GM12872 (cell line): Measurements from ENCODE around the gene ANGPTL4.

Experiments used
- CTCF ChIP-seq: IDR thresholded peaks from 3 replicates; pipeline ENCODE4 v1.5.1; 2011; ENCODE audit warnings: low read depth, mild to moderate bottlenecking, low read length, moderate library complexity; ENCODE audit not compliant: insufficient read depth

The ANGPTL4 gene

DNA sequence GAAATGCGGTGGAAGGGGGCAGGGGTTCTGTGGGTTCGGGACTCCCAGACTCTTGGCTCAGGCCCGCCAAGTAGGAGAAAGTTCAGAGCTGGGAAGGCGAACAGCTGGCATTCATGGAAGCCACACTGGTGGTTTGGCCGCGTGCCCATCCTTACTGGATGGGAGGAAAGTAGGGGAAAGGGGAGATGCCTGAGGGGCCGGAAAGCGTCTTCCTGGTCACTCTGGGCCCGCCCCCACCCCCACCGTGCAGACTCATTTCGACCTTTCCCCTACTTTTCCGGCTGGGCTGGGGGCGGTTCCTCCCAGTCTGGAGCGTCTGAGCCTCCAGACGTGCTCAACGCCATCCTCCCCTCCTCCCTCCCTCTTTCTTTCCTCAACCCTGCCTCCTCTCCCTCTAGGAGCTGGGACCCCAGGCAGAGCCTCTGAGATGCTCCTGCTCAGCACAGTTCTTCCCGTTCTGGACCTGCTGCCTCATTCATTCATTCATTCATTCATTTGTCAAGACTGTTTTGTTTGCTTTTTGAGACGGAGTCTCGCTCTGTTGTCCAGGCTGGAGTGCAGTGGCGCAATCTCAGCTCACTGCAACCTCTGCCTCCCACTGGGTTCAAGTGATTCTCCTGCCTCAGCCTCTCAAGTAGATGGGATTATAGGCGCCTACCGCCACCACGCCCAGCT lies 3.5 kb downstream of the ANGPTL4 start:
- no peak for TF ChIP-seq CTCF

DNA sequence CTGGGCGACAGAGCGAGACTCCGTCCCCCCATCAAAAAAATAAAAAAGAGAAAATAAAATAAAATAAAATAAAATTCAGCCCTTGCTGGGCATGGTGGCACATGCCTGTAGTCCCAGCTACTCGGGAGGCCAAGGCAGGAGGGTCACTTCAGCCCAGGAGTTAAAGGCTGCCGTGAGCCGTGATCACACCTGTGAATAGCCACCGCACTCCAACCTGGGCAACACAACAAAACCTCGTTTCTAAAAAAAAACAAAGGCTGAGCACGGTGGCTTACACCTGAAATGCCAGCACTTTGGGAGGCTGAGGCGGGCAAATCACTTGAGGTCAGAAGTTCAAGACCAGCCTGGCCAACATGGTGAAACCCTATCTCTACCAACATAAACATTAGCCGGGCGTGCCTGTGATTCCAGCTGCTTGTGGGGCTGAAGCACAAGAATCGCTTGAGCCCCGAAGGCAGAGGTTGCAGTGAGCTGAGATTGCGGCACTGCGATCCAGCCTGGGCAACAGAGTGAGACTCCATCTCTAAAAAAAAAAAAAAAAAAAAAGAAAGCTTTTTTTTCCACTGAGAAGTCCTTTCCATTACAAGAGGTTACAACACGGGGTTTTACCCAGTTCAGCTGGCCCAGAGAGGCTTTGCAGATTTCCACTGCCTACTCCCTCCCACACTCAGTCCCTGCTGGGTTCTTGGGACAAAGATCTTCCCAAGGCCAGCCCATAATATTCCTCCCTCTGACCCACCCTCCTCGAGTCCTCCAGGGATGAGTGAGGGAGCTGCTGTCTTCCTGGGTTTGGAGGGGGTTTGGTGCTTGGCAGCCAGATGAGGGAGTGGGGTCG lies 6.4 kb downstream of the ANGPTL4 start:
- no peak for TF ChIP-seq CTCF

DNA sequence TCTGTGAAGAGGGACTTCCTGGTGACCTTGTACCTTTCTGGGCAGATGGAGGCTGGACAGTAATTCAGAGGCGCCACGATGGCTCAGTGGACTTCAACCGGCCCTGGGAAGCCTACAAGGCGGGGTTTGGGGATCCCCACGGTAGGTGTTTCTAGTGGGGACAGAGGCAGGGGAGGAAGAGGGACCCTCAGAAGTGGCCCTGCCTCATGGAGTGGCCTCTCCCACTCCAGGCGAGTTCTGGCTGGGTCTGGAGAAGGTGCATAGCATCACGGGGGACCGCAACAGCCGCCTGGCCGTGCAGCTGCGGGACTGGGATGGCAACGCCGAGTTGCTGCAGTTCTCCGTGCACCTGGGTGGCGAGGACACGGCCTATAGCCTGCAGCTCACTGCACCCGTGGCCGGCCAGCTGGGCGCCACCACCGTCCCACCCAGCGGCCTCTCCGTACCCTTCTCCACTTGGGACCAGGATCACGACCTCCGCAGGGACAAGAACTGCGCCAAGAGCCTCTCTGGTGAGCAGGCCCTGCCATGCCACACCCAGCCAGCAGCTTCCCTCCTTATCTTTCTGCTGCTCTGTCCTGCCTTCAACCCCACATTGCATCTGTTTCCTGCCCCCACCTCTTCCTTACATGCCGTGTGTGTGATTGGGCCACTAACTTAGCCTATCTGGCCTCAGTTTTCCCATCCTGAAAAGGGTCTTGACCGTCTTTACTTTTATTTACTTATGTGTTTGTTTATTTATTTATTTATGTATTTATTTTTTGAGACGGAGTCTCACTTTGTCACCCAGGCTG lies 7.3 kb downstream of the ANGPTL4 start:
- TF ChIP-seq CTCF = no peak

- no peak for TF ChIP-seq CTCF
Observed at GRCh38 chr19:8373867-8374813, 10.2 kb downstream of the ANGPTL4 start.

DNA sequence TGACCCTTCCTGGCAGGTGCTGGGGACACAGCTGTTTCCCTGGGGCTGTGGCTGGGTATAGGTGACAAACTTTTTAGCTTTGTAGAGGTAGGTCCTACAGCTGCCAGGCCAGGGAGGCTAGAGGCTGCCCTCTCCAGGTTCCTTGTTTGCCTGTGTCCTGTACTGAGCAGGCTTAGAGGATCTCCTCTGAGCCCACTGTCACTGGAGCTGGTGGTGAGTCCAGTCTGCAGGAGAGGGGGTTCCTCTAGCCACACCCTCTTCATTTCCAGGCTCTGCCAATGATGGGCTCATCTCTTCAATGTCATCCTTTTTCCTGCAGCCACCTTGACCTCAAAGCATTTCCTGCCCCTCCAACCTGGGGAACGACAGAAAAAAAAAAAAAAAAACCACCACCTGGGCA lies 13.6 kb downstream of the ANGPTL4 start:
- no peak for TF ChIP-seq CTCF

- TF ChIP-seq CTCF = no peak
Observed at GRCh38 chr19:8386990-8387389, 23.0 kb downstream of the ANGPTL4 start.
